PC-3 (cell line): ENCODE results near the gene NINL. TPM values are rescaled to one million over a fixed set of nuclear protein-coding genes. Genes with fewer than 3 reads are reported as not detected.

ENCODE experiments used
- ATAC-seq: fragments of 200-7000 bp; cut with Tn5 transposase; 2 replicates; pipeline ENCODE4 v1.9.1; 2020; ENCODE audit warnings: mild to moderate bottlenecking, moderate library complexity
- BruUV-seq: library from RNA; stranded (reverse); fragments of 400-500 nt; replicated peaks from 2 replicates; lab custom pipeline; 2021; lab: Mats Ljungman, UMichigan
- CTCF ChIA-PET: fragments of 300-600 bp; sonication (Branson Sonifier 250); formaldehyde crosslinking; loops from one replicate; lab custom pipeline; 2022; ENCODE audit warnings: antibody characterized with exemption; lab: Charles Lee
- POLR2A ChIA-PET: fragments of 300-600 bp; sonication (Branson Sonifier 250); formaldehyde crosslinking; loops from one replicate; lab custom pipeline; 2022; ENCODE audit warnings: antibody characterized with exemption; ENCODE audit not compliant: unreplicated experiment; lab: Charles Lee
- DNase-seq: peaks from one replicate; pipeline ENCODE4 v3.0.0-alpha.2; 2015
- H2AFZ ChIP-seq: fragments of 300-600 bp; sonication (generic); 2 replicates; pipeline ENCODE4 v1.6.0; 2016; ENCODE audit warnings: antibody characterized with exemption, low read length
- H3F3A ChIP-seq: fragments of 300-600 bp; sonication (generic); one replicate; pipeline ENCODE4 v1.6.0; 2017; ENCODE audit warnings: antibody characterized with exemption, low read length, control low read depth, mild to moderate bottlenecking; ENCODE audit not compliant: unreplicated experiment
- H3K27ac ChIP-seq: fragments of 300-600 bp; sonication (generic); 2 replicates; pipeline ENCODE4 v1.5.1; 2016; ENCODE audit warnings: mild to moderate bottlenecking, low read length
- H3K27me3 ChIP-seq: fragments of 300-600 bp; sonication (generic); 2 replicates; pipeline ENCODE4 v1.6.1; 2016; ENCODE audit warnings: low read length, mixed read lengths
- H3K36me3 ChIP-seq: fragments of 300-600 bp; sonication (generic); 2 replicates; pipeline ENCODE4 v1.6.1; 2016; ENCODE audit warnings: low read depth, mixed run types, low read length, mixed read lengths
- H3K4me1 ChIP-seq: fragments of 300-600 bp; sonication (generic); 2 replicates; pipeline ENCODE4 v1.5.1; 2016; ENCODE audit warnings: low read length; ENCODE audit not compliant: insufficient read depth
- H3K4me2 ChIP-seq: fragments of 300-600 bp; sonication (generic); 2 replicates; pipeline ENCODE4 v1.6.0; 2016; ENCODE audit warnings: low read length
- H3K4me3 ChIP-seq: fragments of 300-600 bp; sonication (generic); 2 replicates; pipeline ENCODE4 v1.5.1; 2016; ENCODE audit warnings: mild to moderate bottlenecking, low read length, mixed read lengths
- H3K79me2 ChIP-seq: fragments of 300-600 bp; sonication (generic); 2 replicates; pipeline ENCODE4 v1.6.1; 2017; ENCODE audit warnings: low read length, mixed read lengths
- H3K9ac ChIP-seq: fragments of 300-600 bp; sonication (generic); 2 replicates; pipeline ENCODE4 v1.6.0; 2016; ENCODE audit warnings: mild to moderate bottlenecking, low read length
- H3K9me2 ChIP-seq: fragments of 300-600 bp; sonication (generic); replicated peaks from 2 replicates; pipeline ENCODE4 v1.6.1; 2016; ENCODE audit warnings: mixed run types, low read length, mixed read lengths
- H3K9me3 ChIP-seq: fragments of 300-600 bp; sonication (generic); 2 replicates; pipeline ENCODE4 v1.6.1; 2016; ENCODE audit warnings: low read length, mixed read lengths
- H4K20me1 ChIP-seq: fragments of 300-600 bp; sonication (generic); 2 replicates; pipeline ENCODE4 v1.6.1; 2016; ENCODE audit warnings: low read length, mixed read lengths
- EZH2 ChIP-seq: fragments of 300-600 bp; sonication (generic); IDR thresholded peaks from one replicate; pipeline ENCODE4 v1.6.1; 2017; ENCODE audit warnings: antibody characterized with exemption, mild to moderate bottlenecking, low read length; ENCODE audit not compliant: unreplicated experiment
- EZH2phosphoT487 ChIP-seq: fragments of 300-600 bp; sonication (generic); IDR thresholded peaks from 2 replicates; pipeline ENCODE4 v1.6.1; 2018; ENCODE audit warnings: mild to moderate bottlenecking, antibody characterized with exemption, low read length, borderline replicate concordance
- intact Hi-C: fragments of 100-400 bp; cut with micrococcal nuclease; formaldehyde crosslinking; loops from 2 replicates; pipeline ENCODE4 v1.9.0; 2023
- total RNA-seq: library from RNA; depleted of rRNA; stranded (reverse); fragments of >200 nt; gene quantifications from 2 replicates; pipeline ENCODE4 v1.2.3, GENCODE V29; 2014
- TF ChIP-seq, protein P1 (sequence below): fragments of 300-600 bp; sonication (generic); conservative IDR thresholded peaks from 2 replicates; pipeline ENCODE4 v1.5.1; 2017; ENCODE audit warnings: antibody characterized with exemption, low read depth, mild to moderate bottlenecking, low read length

The NINL gene
- total RNA-seq, 1 experiment from 2014 or later, result 6.5 TPM

DNA sequence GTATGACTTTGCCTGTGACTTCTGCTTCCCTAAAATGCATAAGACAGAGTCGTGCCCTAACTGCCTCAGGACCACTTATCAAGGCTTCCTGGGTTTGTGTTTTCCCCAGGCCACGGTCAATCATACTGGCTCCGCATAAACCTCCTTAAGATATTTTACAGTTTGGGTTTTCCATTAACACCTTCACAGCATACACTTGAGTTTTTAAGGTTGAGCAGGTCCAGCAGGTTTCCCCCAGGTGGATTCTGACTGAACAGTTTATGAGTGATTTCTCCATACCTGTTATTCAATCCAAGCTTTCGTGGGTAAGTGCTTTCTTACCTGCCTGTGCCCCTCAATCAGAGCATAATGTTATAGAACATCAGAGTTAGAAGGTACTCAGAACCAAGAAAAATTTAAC, 39.3 kb downstream of the NINL start:
- Histone ChIP-seq H3K9ac (no peak overlapping the region), H3K9me2 (no peaks in the 10 kb centered on the region), H3K4me2 (no peak overlapping the region), H2AFZ (no peak overlapping the region), H3K9me3 (no peaks in the 10 kb centered on the region), H3K4me3 (no peak overlapping the region), H3K27ac (no peak overlapping the region), H3K79me2 (no peaks in the 10 kb centered on the region), H3K27me3 (no peaks in the 10 kb centered on the region), H4K20me1 (no peaks in the 10 kb centered on the region), H3K4me1 (peaks cover 18% of the 10 kb centered on the region), H3K36me3 (no peaks in the 10 kb centered on the region), H3F3A (no peaks in the 10 kb centered on the region)
- TF ChIP-seq, protein P1, sequence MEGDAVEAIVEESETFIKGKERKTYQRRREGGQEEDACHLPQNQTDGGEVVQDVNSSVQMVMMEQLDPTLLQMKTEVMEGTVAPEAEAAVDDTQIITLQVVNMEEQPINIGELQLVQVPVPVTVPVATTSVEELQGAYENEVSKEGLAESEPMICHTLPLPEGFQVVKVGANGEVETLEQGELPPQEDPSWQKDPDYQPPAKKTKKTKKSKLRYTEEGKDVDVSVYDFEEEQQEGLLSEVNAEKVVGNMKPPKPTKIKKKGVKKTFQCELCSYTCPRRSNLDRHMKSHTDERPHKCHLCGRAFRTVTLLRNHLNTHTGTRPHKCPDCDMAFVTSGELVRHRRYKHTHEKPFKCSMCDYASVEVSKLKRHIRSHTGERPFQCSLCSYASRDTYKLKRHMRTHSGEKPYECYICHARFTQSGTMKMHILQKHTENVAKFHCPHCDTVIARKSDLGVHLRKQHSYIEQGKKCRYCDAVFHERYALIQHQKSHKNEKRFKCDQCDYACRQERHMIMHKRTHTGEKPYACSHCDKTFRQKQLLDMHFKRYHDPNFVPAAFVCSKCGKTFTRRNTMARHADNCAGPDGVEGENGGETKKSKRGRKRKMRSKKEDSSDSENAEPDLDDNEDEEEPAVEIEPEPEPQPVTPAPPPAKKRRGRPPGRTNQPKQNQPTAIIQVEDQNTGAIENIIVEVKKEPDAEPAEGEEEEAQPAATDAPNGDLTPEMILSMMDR, result no peak
- TF ChIP-seq EZH2, result no peak
- no peak for TF ChIP-seq EZH2phosphoT487
- DNase-seq, result no peak
- no TSS peak for BruUV-seq
- ChIA-PET POLR2A (no interaction called here), CTCF (no interaction called here)
- ATAC-seq, result no peak
- intact Hi-C loops, result no loop called here

DNA sequence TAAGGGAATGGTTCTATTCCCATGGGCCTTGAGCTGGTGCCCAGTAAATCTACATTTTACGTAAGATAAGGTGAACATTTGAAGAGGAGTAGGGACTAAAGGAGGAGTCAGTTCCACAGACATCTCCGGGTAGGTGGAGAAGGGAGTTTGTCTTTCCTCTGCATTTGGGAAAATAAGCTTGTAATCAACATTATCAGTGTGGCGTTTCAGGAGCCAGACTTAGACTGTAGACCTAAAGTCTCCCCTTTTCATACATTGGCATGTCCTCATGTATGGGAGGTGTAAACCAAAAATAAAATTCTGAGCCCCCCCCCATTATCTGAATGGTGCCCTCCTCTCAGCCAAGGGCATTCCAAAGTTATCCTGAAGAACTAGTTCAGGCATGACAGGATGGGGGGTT, 40.2 kb downstream of the NINL start:
- H3K4me2 ChIP-seq, result no peak overlapping the region
- BruUV-seq, result no TSS peak
- H3K27ac ChIP-seq, result no peak overlapping the region
- no peaks in the 10 kb centered on the region for H4K20me1 ChIP-seq
- CTCF ChIA-PET, result no interaction called here
- no peak overlapping the region for H3K9ac ChIP-seq
- POLR2A ChIA-PET, result no interaction called here
- no peaks in the 10 kb centered on the region for H3K9me3 ChIP-seq
- ATAC-seq (no peak), DNase-seq (no peak)
- intact Hi-C loops, result no loop called here
- no peaks in the 10 kb centered on the region for H3K9me2 ChIP-seq
- peaks cover 18% of the 10 kb centered on the region for H3K4me1 ChIP-seq
- no peak overlapping the region for H2AFZ ChIP-seq
- no peak overlapping the region for H3K4me3 ChIP-seq
- H3K79me2 ChIP-seq, result no peaks in the 10 kb centered on the region
- TF ChIP-seq EZH2 (no peak), EZH2phosphoT487 (no peak)
- TF ChIP-seq, protein P1, result no peak
- H3F3A ChIP-seq, result no peaks in the 10 kb centered on the region
- no peaks in the 10 kb centered on the region for H3K27me3 ChIP-seq
- no peaks in the 10 kb centered on the region for H3K36me3 ChIP-seq

DNA sequence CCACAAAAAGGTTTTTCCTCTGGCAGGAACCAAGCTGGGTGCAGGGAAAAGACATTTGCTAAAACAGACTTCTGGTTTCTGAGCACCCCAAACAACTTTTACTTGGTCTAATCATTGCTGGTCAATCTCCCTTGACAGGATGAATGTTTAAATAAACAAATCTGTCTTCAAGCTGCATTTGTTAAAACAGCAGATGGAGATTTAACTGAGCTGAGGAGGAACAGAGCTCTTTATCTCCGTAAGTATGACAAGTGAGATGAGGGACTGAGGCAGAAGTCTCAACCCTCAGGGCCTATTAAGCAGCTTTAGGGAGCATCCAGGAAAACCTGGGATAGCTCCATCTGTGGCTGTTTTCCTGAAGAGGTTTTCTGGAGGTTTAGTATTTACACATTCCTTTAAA, 40.6 kb downstream of the NINL start:
- Histone ChIP-seq H3K27ac (no peak overlapping the region), H2AFZ (no peak overlapping the region), H3K4me1 (peaks cover 14% of the 10 kb centered on the region), H3K79me2 (no peaks in the 10 kb centered on the region), H3K36me3 (no peaks in the 10 kb centered on the region), H3F3A (no peaks in the 10 kb centered on the region), H3K27me3 (no peaks in the 10 kb centered on the region), H3K9ac (no peak overlapping the region), H3K9me3 (no peaks in the 10 kb centered on the region), H3K4me2 (no peak overlapping the region), H3K9me2 (no peaks in the 10 kb centered on the region), H3K4me3 (no peak overlapping the region), H4K20me1 (no peaks in the 10 kb centered on the region)
- intact Hi-C loops, result loop anchor here (5.0 kb wide), 1 partner anchor 72 kb away; no protein-coding TSS in a partner anchor
- no peak for ATAC-seq
- CTCF ChIA-PET, result no interaction called here
- BruUV-seq, result no TSS peak
- POLR2A ChIA-PET, result no interaction called here
- DNase-seq, result no peak
- TF ChIP-seq, protein P1, result no peak
- TF ChIP-seq EZH2 (no peak), EZH2phosphoT487 (no peak)
